ENCODE measurements around the gene FRMD4A. TPM values are rescaled to one million over a fixed set of nuclear protein-coding genes. Genes with fewer than 3 reads are reported as not detected.

FRMD4A gene
- total RNA-seq, 1 experiment from 2014 or later, result 7.1 TPM

GRCh38 chr10:14009371-14010100 lies 321.2 kb downstream of the FRMD4A start:
- Histone ChIP-seq H4K20me1 (ENCODE audit: low read length) (no peaks in the 10 kb centered on the region), H3K79me2 (ENCODE audit: low read length) (no peaks in the 10 kb centered on the region), H3K27me3 (ENCODE audit: low read length) (no peaks in the 10 kb centered on the region), H3K4me2 (ENCODE audit: low read length) (peak overlapping the region; percentile 96), H3K4me1 (ENCODE audit: insufficient read depth, low read length) (peaks cover 11% of the 10 kb centered on the region), H3K9ac (ENCODE audit: low read length) (peak overlapping the region; percentile 59), H3K9me3 (ENCODE audit: low read length) (no peaks in the 10 kb centered on the region), H3F3A (ENCODE audit: low read length, unreplicated experiment) (no peaks in the 10 kb centered on the region), H2AFZ (ENCODE audit: low read length) (peak overlapping the region; percentile 88), H3K9me2 (replicated peaks; ENCODE audit: low read length) (no peaks in the 10 kb centered on the region), H3K36me3 (ENCODE audit: low read depth, low read length) (no peaks in the 10 kb centered on the region), H3K4me3 (ENCODE audit: low read length) (peak overlapping the region; percentile 69), H3K27ac (ENCODE audit: low read length) (peak overlapping the region; percentile 61)
- ChIA-PET CTCF (interaction anchor here (0.5 kb wide), 1 partner anchor 352 kb away, joined by 12 read pairs; no protein-coding TSS in a partner anchor), POLR2A (ENCODE audit: unreplicated experiment) (no interaction called here)
- DNase-seq (peak; percentile 48), ATAC-seq (peak; percentile 42)
- TF ChIP-seq EZH2phosphoT487 (IDR thresholded peaks at IDR 0.05; ENCODE audit: borderline replicate concordance, low read length) (no peak), EZH2 (IDR thresholded peaks at IDR 0.05; ENCODE audit: low read length, unreplicated experiment) (no peak)
- TF ChIP-seq, protein P1, sequence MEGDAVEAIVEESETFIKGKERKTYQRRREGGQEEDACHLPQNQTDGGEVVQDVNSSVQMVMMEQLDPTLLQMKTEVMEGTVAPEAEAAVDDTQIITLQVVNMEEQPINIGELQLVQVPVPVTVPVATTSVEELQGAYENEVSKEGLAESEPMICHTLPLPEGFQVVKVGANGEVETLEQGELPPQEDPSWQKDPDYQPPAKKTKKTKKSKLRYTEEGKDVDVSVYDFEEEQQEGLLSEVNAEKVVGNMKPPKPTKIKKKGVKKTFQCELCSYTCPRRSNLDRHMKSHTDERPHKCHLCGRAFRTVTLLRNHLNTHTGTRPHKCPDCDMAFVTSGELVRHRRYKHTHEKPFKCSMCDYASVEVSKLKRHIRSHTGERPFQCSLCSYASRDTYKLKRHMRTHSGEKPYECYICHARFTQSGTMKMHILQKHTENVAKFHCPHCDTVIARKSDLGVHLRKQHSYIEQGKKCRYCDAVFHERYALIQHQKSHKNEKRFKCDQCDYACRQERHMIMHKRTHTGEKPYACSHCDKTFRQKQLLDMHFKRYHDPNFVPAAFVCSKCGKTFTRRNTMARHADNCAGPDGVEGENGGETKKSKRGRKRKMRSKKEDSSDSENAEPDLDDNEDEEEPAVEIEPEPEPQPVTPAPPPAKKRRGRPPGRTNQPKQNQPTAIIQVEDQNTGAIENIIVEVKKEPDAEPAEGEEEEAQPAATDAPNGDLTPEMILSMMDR (conservative IDR thresholded peaks at IDR 0.05; ENCODE audit: low read depth, low read length), result no peak
- BruUV-seq (replicated peaks), result TSS peak; percentile 37
- intact Hi-C loops (cut with micrococcal nuclease), result loop anchor here (1.0 to 5.0 kb wide), 2 partner anchors 65 to 117 kb away; no protein-coding TSS in a partner anchor

DNA sequence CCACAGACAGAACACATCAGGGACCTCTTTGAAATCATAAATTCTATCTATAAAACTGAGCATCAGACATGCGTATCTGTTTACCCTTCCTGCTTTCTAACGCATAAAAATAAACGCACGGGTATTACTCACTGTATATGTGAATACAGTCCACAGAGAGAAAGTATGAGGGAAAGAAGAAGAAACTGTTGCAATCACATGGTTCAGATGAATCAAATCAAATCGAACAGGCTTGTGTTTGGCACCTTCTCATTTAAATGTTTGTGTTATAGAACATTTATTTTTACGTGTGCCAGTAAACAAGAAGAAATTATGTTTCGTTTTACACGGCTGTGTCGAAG lies 322.0 kb downstream of the FRMD4A start:
- H3K9ac ChIP-seq (ENCODE audit: low read length), result peak overlapping the region; percentile 59
- H3K4me2 ChIP-seq (ENCODE audit: low read length), result peak overlapping the region; percentile 96
- ATAC-seq (peak; percentile 9), DNase-seq (peak; percentile 5)
- peak overlapping the region; percentile 69 for H3K4me3 ChIP-seq (ENCODE audit: low read length)
- CTCF ChIA-PET, result interaction anchor here (0.5 kb wide), 1 partner anchor 351 kb away, joined by 12 read pairs; no protein-coding TSS in a partner anchor
- POLR2A ChIA-PET (ENCODE audit: unreplicated experiment), result no interaction called here
- H3K27ac ChIP-seq (ENCODE audit: low read length), result peak overlapping the region; percentile 61
- H2AFZ ChIP-seq (ENCODE audit: low read length), result peak overlapping the region; percentile 88
- peaks cover 11% of the 10 kb centered on the region for H3K4me1 ChIP-seq (ENCODE audit: insufficient read depth, low read length)
- H3K9me3 ChIP-seq (ENCODE audit: low read length), result no peaks in the 10 kb centered on the region
- BruUV-seq (replicated peaks), result no TSS peak
- intact Hi-C loops (cut with micrococcal nuclease), result loop anchor here (1.0 to 5.0 kb wide), 2 partner anchors 66 to 116 kb away; no protein-coding TSS in a partner anchor
- H3K79me2 ChIP-seq (ENCODE audit: low read length), result no peaks in the 10 kb centered on the region
- H3K36me3 ChIP-seq (ENCODE audit: low read depth, low read length), result no peaks in the 10 kb centered on the region
- no peak for TF ChIP-seq EZH2 (IDR thresholded peaks at IDR 0.05; ENCODE audit: low read length, unreplicated experiment)
- TF ChIP-seq EZH2phosphoT487 (IDR thresholded peaks at IDR 0.05; ENCODE audit: borderline replicate concordance, low read length), result no peak
- TF ChIP-seq, protein P1 (conservative IDR thresholded peaks at IDR 0.05; ENCODE audit: low read depth, low read length), result no peak
- H3K9me2 ChIP-seq (replicated peaks; ENCODE audit: low read length), result no peaks in the 10 kb centered on the region
- no peaks in the 10 kb centered on the region for H3K27me3 ChIP-seq (ENCODE audit: low read length)
- H4K20me1 ChIP-seq (ENCODE audit: low read length), result no peaks in the 10 kb centered on the region
- no peaks in the 10 kb centered on the region for H3F3A ChIP-seq (ENCODE audit: low read length, unreplicated experiment)

DNA sequence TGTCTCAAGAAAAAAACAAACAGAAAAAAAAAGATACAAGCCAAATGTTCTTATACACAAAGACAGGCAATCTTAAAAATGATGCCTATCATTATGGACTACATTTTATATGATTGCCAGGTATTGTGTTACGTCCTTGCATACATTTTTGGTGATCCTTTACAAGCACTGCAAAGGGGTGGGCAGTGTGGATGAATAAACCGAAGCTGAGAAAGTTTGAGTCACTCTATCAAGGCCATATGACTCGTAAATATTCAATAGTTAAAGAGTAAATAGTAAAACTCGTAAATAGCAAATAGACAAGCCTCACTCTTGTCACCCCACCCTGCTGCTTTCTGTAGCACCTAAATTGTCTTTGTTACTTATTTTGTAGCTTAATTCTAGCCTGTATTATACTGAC lies 326.2 kb downstream of the FRMD4A start:
- Histone ChIP-seq H3K9ac (ENCODE audit: low read length) (no peak overlapping the region), H3K4me3 (ENCODE audit: low read length) (no peak overlapping the region), H2AFZ (ENCODE audit: low read length) (no peak overlapping the region), H3K4me1 (ENCODE audit: insufficient read depth, low read length) (peaks cover 11% of the 10 kb centered on the region), H3K36me3 (ENCODE audit: low read depth, low read length) (no peaks in the 10 kb centered on the region), H3K9me3 (ENCODE audit: low read length) (no peaks in the 10 kb centered on the region), H3K27me3 (ENCODE audit: low read length) (no peaks in the 10 kb centered on the region), H3K27ac (ENCODE audit: low read length) (no peak overlapping the region), H3K4me2 (ENCODE audit: low read length) (peak overlapping the region; percentile 0; the same call in 1 of the 2 replicates), H3K79me2 (ENCODE audit: low read length) (no peaks in the 10 kb centered on the region), H3K9me2 (replicated peaks; ENCODE audit: low read length) (no peaks in the 10 kb centered on the region), H4K20me1 (ENCODE audit: low read length) (no peaks in the 10 kb centered on the region), H3F3A (ENCODE audit: low read length, unreplicated experiment) (no peaks in the 10 kb centered on the region)
- ChIA-PET CTCF (no interaction called here), POLR2A (ENCODE audit: unreplicated experiment) (interaction anchor here (0.7 kb wide), 1 partner anchor 24 kb away, joined by 3 read pairs; no protein-coding TSS in a partner anchor)
- DNase-seq, result peak; percentile 64
- TF ChIP-seq, protein P1 (conservative IDR thresholded peaks at IDR 0.05; ENCODE audit: low read depth, low read length), result no peak
- TF ChIP-seq EZH2phosphoT487 (IDR thresholded peaks at IDR 0.05; ENCODE audit: borderline replicate concordance, low read length) (no peak), EZH2 (IDR thresholded peaks at IDR 0.05; ENCODE audit: low read length, unreplicated experiment) (no peak)
- peak; percentile 74 for ATAC-seq
- intact Hi-C loops (cut with micrococcal nuclease), result no loop called here
- BruUV-seq (replicated peaks), result no TSS peak
